Activated CD8-positive, alpha-beta T cell treated with anti-CD3 and anti-CD28 coated beads for 36 hours (primary cell): Measurements from ENCODE around the gene PACRG. TPM values are rescaled to one million over a fixed set of nuclear protein-coding genes. Genes with fewer than 3 reads are reported as not detected.

Experiments
- ATAC-seq: fragments of 200-7000 bp; cut with Tn5 transposase; one replicate; pipeline ENCODE4 v1.10.0; 2021; ENCODE audit warnings: mild to moderate bottlenecking, moderate library complexity
- CTCF ChIA-PET: fragments of 350-600 bp; sonication (Branson Sonifier 250); formaldehyde crosslinking; loops from one replicate; lab custom pipeline; 2021; ENCODE audit warnings: antibody characterized with exemption; lab: Charles Lee
- POLR2A ChIA-PET: fragments of 350-600 bp; sonication (Branson Sonifier 250); formaldehyde crosslinking; loops from one replicate; lab custom pipeline; 2021; ENCODE audit warnings: antibody characterized with exemption; lab: Charles Lee
- DNase-seq: peaks from one replicate; pipeline ENCODE4 v3.0.0-alpha.2; 2020
- H3K27ac Mint-ChIP-seq: one replicate; pipeline ENCODE4 v1.8.0; 2021; ENCODE audit warnings: mild to moderate bottlenecking, mixed read lengths
- H3K27me3 Mint-ChIP-seq: one replicate; pipeline ENCODE4 v1.8.0; 2021; ENCODE audit warnings: mixed read lengths
- H3K36me3 Mint-ChIP-seq: one replicate; pipeline ENCODE4 v1.8.0; 2021; ENCODE audit warnings: low read depth, mixed read lengths
- H3K4me1 Mint-ChIP-seq: one replicate; pipeline ENCODE4 v1.8.0; 2021; ENCODE audit warnings: low read depth, mixed read lengths
- H3K4me3 Mint-ChIP-seq: one replicate; pipeline ENCODE4 v1.8.0; 2021; ENCODE audit warnings: mild to moderate bottlenecking, moderate library complexity, mixed read lengths
- H3K9me3 Mint-ChIP-seq: one replicate; pipeline ENCODE4 v1.8.0; 2021; ENCODE audit warnings: mixed read lengths
- CTCF ChIP-seq: fragments of 200-600 bp; IDR thresholded peaks from one replicate; pipeline ENCODE4 v1.8.0; 2022; ENCODE audit warnings: antibody characterized with exemption, mild to moderate bottlenecking
- intact Hi-C: fragments of 100-400 bp; cut with micrococcal nuclease; formaldehyde crosslinking; loops from one replicate; pipeline ENCODE4 v1.10.0; 2022
- total RNA-seq, 2 experiments: library from RNA; stranded (reverse); gene quantifications; one replicate each; pipeline ENCODE4 v1.2.3, GENCODE V29; 2021

Gene PACRG
- total RNA-seq, 2 experiments from 2014 or later: not detected

GRCh38 chr6:163010145-163010544 is 282.4 kb downstream of the PACRG start:
- no peak overlapping the region for H3K4me3 Mint-ChIP-seq
- TF ChIP-seq CTCF: no peak
- H3K9me3 Mint-ChIP-seq: peaks cover 4% of the 10 kb centered on the region
- ChIA-PET CTCF (no interaction called here), POLR2A (no interaction called here)
- no peak for ATAC-seq
- no peak overlapping the region for H3K27ac Mint-ChIP-seq
- H3K36me3 Mint-ChIP-seq: no peaks in the 10 kb centered on the region
- H3K27me3 Mint-ChIP-seq: no peaks in the 10 kb centered on the region
- no peak for DNase-seq
- intact Hi-C loops: no loop called here
- H3K4me1 Mint-ChIP-seq: no peaks in the 10 kb centered on the region

- no peak for ATAC-seq
- no peak for TF ChIP-seq CTCF
- H3K4me1 Mint-ChIP-seq: no peaks in the 10 kb centered on the region
- ChIA-PET POLR2A (no interaction called here), CTCF (no interaction called here)
- intact Hi-C loops: no loop called here
- H3K9me3 Mint-ChIP-seq: peaks cover 3% of the 10 kb centered on the region
- no peak overlapping the region for H3K4me3 Mint-ChIP-seq
- H3K27ac Mint-ChIP-seq: no peak overlapping the region
- H3K36me3 Mint-ChIP-seq: no peaks in the 10 kb centered on the region
- no peak for DNase-seq
- no peaks in the 10 kb centered on the region for H3K27me3 Mint-ChIP-seq
Measured at GRCh38 chr6:163014736-163015135, 287.0 kb downstream of the PACRG start.

GRCh38 chr6:163017801-163018200 is 290.0 kb downstream of the PACRG start:
- Mint-ChIP-seq H3K4me1 (no peaks in the 10 kb centered on the region), H3K36me3 (no peaks in the 10 kb centered on the region), H3K27ac (no peak overlapping the region), H3K4me3 (no peak overlapping the region), H3K9me3 (peaks cover 6% of the 10 kb centered on the region), H3K27me3 (no peaks in the 10 kb centered on the region)
- intact Hi-C loops: no loop called here
- no peak for TF ChIP-seq CTCF
- POLR2A ChIA-PET: no interaction called here
- DNase-seq: no peak
- ATAC-seq: no peak
- CTCF ChIA-PET: no interaction called here

- no peaks in the 10 kb centered on the region for H3K36me3 Mint-ChIP-seq
- intact Hi-C loops: no loop called here
- no peak for TF ChIP-seq CTCF
- peaks cover 18% of the 10 kb centered on the region for H3K9me3 Mint-ChIP-seq
- no peaks in the 10 kb centered on the region for H3K27me3 Mint-ChIP-seq
- no peaks in the 10 kb centered on the region for H3K4me1 Mint-ChIP-seq
- H3K27ac Mint-ChIP-seq: no peak overlapping the region
- ChIA-PET POLR2A (no interaction called here), CTCF (no interaction called here)
- H3K4me3 Mint-ChIP-seq: no peak overlapping the region
- ATAC-seq: no peak
- no peak for DNase-seq
Measured at GRCh38 chr6:163019926-163020325, 292.2 kb downstream of the PACRG start.

- no peaks in the 10 kb centered on the region for H3K27me3 Mint-ChIP-seq
- H3K36me3 Mint-ChIP-seq: no peaks in the 10 kb centered on the region
- POLR2A ChIA-PET: no interaction called here
- ATAC-seq (no peak), DNase-seq (no peak)
- peaks cover 21% of the 10 kb centered on the region for H3K9me3 Mint-ChIP-seq
- no peak overlapping the region for H3K4me3 Mint-ChIP-seq
- CTCF ChIA-PET: no interaction called here
- no peaks in the 10 kb centered on the region for H3K4me1 Mint-ChIP-seq
- H3K27ac Mint-ChIP-seq: no peak overlapping the region
- TF ChIP-seq CTCF: no peak
- intact Hi-C loops: no loop called here
Measured at GRCh38 chr6:163021054-163021453, 293.3 kb downstream of the PACRG start.
